SH-SY5Y (cell line): Measurements from ENCODE around the gene GLI2.

Experiments used
- GATA2 ChIP-seq: IDR thresholded peaks from 2 replicates; pipeline ENCODE4 v1.6.1; 2011; ENCODE audit warnings: mild to moderate bottlenecking, low read depth, low read length
- GATA3 ChIP-seq: IDR thresholded peaks from 2 replicates; pipeline ENCODE4 v1.6.1; 2011; ENCODE audit warnings: low read depth, mild to moderate bottlenecking, low read length, moderate library complexity

DNA sequence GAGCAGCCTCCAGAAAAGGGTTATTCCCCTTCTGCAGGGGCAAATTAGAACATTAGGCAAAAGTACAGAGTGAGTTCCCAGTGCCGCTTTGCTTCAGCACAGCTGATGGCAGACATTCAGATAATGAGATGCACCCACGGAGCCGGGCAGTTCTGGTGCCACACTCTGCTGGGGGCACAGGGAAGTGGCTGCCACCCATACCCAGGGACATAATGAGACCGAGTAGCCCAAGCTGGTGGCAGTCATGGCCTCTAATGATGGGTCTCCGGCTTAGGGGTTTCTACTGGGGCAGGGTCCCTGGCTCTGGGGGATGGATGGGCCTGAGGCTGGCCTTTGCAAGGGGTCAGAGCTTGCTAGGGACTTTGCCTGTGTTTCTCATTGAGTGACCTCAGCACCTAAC lies 26.2 kb downstream of the GLI2 start:
- TF ChIP-seq GATA3 (no peak), GATA2 (no peak)
